ENCODE measurements around the gene MTO1. TPM values are rescaled to one million over a fixed set of nuclear protein-coding genes. Genes with fewer than 3 reads are reported as not detected.

The MTO1 gene
- total RNA-seq, 4 donors from 2014 or later, result 22.6 to 29.6 (median 25.1) TPM

GRCh38 chr6:73471686-73472290 is 10.3 kb downstream of the MTO1 start:
- no peak overlapping the region for H3K4me3 ChIP-seq (ENCODE audit: low read depth, poor library complexity, severe bottlenecking)
- 80 to 91% methylated on average over 2 of the region's 2 CpGs for WGBS, 2 donors
- TF ChIP-seq CTCF (IDR thresholded peaks at IDR 0.05) (no peak), POLR2A (IDR thresholded peaks at IDR 0.05) (no peak)
- intact Hi-C loops (cut with DNase I; ENCODE audit: low total_unique reads), result no loop called here
- no peak for DNase-seq (ENCODE audit: low spot score in 2 of 2)

GRCh38 chr6:73476723-73477122 is 15.2 kb downstream of the MTO1 start:
- no peak for DNase-seq (ENCODE audit: low spot score in 2 of 2)
- no peak overlapping the region for H3K4me3 ChIP-seq (ENCODE audit: low read depth, poor library complexity, severe bottlenecking)
- TF ChIP-seq CTCF (IDR thresholded peaks at IDR 0.05), result no peak
- TF ChIP-seq POLR2A (IDR thresholded peaks at IDR 0.05), result no peak
- 96 to 97% methylated on average over 10 of the region's 10 CpGs for WGBS, 2 donors
- intact Hi-C loops (cut with DNase I; ENCODE audit: low total_unique reads), result no loop called here

- intact Hi-C loops (cut with DNase I; ENCODE audit: low total_unique reads), result no loop called here
- WGBS, 2 donors, result 98% methylated on average over 4 of the region's 4 CpGs
- no peak overlapping the region for H3K4me3 ChIP-seq (ENCODE audit: low read depth, poor library complexity, severe bottlenecking)
- no peak for TF ChIP-seq CTCF (IDR thresholded peaks at IDR 0.05)
- no peak for TF ChIP-seq POLR2A (IDR thresholded peaks at IDR 0.05)
- no peak for DNase-seq (ENCODE audit: low spot score in 2 of 2)
Measured at GRCh38 chr6:73477407-73477806, 15.9 kb downstream of the MTO1 start.

GRCh38 chr6:73481969-73482368 is 20.4 kb downstream of the MTO1 start:
- no peak for DNase-seq (ENCODE audit: low spot score in 2 of 2)
- intact Hi-C loops (cut with DNase I; ENCODE audit: low total_unique reads), result no loop called here
- WGBS, 2 donors, result 88 to 90% methylated on average over 12 of the region's 12 CpGs
- H3K4me3 ChIP-seq (ENCODE audit: low read depth, poor library complexity, severe bottlenecking), result no peak overlapping the region
- TF ChIP-seq CTCF (IDR thresholded peaks at IDR 0.05) (no peak), POLR2A (IDR thresholded peaks at IDR 0.05) (no peak)

- no peak for DNase-seq (ENCODE audit: low spot score in 2 of 2)
- WGBS, 2 donors, result 87 to 88% methylated on average over 2 of the region's 2 CpGs
- intact Hi-C loops (cut with DNase I; ENCODE audit: low total_unique reads), result no loop called here
- TF ChIP-seq CTCF (IDR thresholded peaks at IDR 0.05), result no peak
- TF ChIP-seq POLR2A (IDR thresholded peaks at IDR 0.05), result no peak
- no peak overlapping the region for H3K4me3 ChIP-seq (ENCODE audit: low read depth, poor library complexity, severe bottlenecking)
Measured at GRCh38 chr6:73484438-73484837, 22.9 kb downstream of the MTO1 start.

GRCh38 chr6:73487473-73487872 is 25.9 kb downstream of the MTO1 start:
- no peak for TF ChIP-seq CTCF (IDR thresholded peaks at IDR 0.05)

More at GRCh38 chr6:73487473-73487872, 25.9 kb downstream of the MTO1 start:
- WGBS, 2 donors, result 95 to 96% methylated on average over 7 of the region's 7 CpGs
- no peak overlapping the region for H3K4me3 ChIP-seq (ENCODE audit: low read depth, poor library complexity, severe bottlenecking)
- intact Hi-C loops (cut with DNase I; ENCODE audit: low total_unique reads), result no loop called here
- DNase-seq (ENCODE audit: low spot score in 2 of 2), result no peak

Measured in lower leg skin (tissue), 4 donors.